ENCODE measurements around the gene SH3BGR.

The SH3BGR gene

GRCh38 chr21:39456665-39457064 is 4.9 kb downstream of the SH3BGR start:
- DNase-seq (no peak), ATAC-seq (no peak)

GRCh38 chr21:39461419-39461818 is 9.6 kb downstream of the SH3BGR start:
- ATAC-seq, result no peak
- no peak for DNase-seq

- DNase-seq, result no peak
- no peak for ATAC-seq
Measured at GRCh38 chr21:39463308-39463707, 11.5 kb downstream of the SH3BGR start.

GRCh38 chr21:39466584-39466983 is 14.8 kb downstream of the SH3BGR start:
- DNase-seq (no peak), ATAC-seq (no peak)

- no peak for ATAC-seq
- DNase-seq, result no peak
Measured at GRCh38 chr21:39467746-39468145, 16.0 kb downstream of the SH3BGR start.

GRCh38 chr21:39468559-39468958 is 16.8 kb downstream of the SH3BGR start:
- DNase-seq (no peak), ATAC-seq (no peak)

GRCh38 chr21:39471598-39471997 is 19.8 kb downstream of the SH3BGR start:
- no peak for DNase-seq
- ATAC-seq, result no peak

GRCh38 chr21:39472786-39473185 is 21.0 kb downstream of the SH3BGR start:
- no peak for ATAC-seq

GRCh38 chr21:39474611-39475010 is 22.8 kb downstream of the SH3BGR start:
- DNase-seq, result no peak
- ATAC-seq, result no peak

More at GRCh38 chr21:39472786-39473185, 21.0 kb downstream of the SH3BGR start:
- DNase-seq, result no peak

GRCh38 chr21:39479164-39479813 is 27.5 kb downstream of the SH3BGR start:
- ATAC-seq (no peak), DNase-seq (no peak)

- ATAC-seq, result no peak
- no peak for DNase-seq
Measured at GRCh38 chr21:39479814-39480182, 28.0 kb downstream of the SH3BGR start.

- ATAC-seq (no peak), DNase-seq (no peak)
Measured at GRCh38 chr21:39480271-39480670, 28.5 kb downstream of the SH3BGR start.

GRCh38 chr21:39481886-39482285 is 30.1 kb downstream of the SH3BGR start:
- no peak for ATAC-seq
- DNase-seq, result no peak

GRCh38 chr21:39483917-39484316 is 32.1 kb downstream of the SH3BGR start:
- no peak for DNase-seq

GRCh38 chr21:39484711-39485276 is 33.0 kb downstream of the SH3BGR start:
- DNase-seq, result no peak
- ATAC-seq, result no peak

More at GRCh38 chr21:39483917-39484316, 32.1 kb downstream of the SH3BGR start:
- no peak for ATAC-seq

GRCh38 chr21:39489380-39489924 is 37.7 kb downstream of the SH3BGR start:
- no peak for ATAC-seq
- no peak for DNase-seq

- no peak for DNase-seq
- no peak for ATAC-seq
Measured at GRCh38 chr21:39499156-39499555, 47.4 kb downstream of the SH3BGR start.

- ATAC-seq (no peak), DNase-seq (no peak)
Measured at GRCh38 chr21:39502631-39503030, 50.9 kb downstream of the SH3BGR start.

- DNase-seq, result no peak
- ATAC-seq, result no peak
Measured at GRCh38 chr21:39503123-39503762, 51.5 kb downstream of the SH3BGR start.

GRCh38 chr21:39504230-39504629 is 52.5 kb downstream of the SH3BGR start:
- ATAC-seq (no peak), DNase-seq (no peak)

- DNase-seq (no peak), ATAC-seq (no peak)
Measured at GRCh38 chr21:39510240-39510639, 58.5 kb downstream of the SH3BGR start.

- ATAC-seq (no peak), DNase-seq (no peak)
Measured at GRCh38 chr21:39511102-39511501, 59.3 kb downstream of the SH3BGR start.

- DNase-seq, result no peak
- no peak for ATAC-seq
Measured at GRCh38 chr21:39513735-39514134, 62.0 kb downstream of the SH3BGR start.
